HG03575 (cell line): ENCODE measurements around the gene WDR83.

Experiments used
- ATAC-seq: cut with Tn5 transposase; IDR thresholded peaks from one replicate; pipeline ENCODE4 v1.9.1; 2021; ENCODE audit not compliant: unreplicated experiment, insufficient number of reproducible peaks, low FRiP score; ENCODE audit errors: extremely low read depth

WDR83 gene

GRCh38 chr19:12649941-12650340, 16.7 kb upstream of the WDR83 start:
- no peak for ATAC-seq

- ATAC-seq: no peak
These were observed 14.4 kb upstream of the WDR83 start for GRCh38 chr19:12652219-12652618.

DNA sequence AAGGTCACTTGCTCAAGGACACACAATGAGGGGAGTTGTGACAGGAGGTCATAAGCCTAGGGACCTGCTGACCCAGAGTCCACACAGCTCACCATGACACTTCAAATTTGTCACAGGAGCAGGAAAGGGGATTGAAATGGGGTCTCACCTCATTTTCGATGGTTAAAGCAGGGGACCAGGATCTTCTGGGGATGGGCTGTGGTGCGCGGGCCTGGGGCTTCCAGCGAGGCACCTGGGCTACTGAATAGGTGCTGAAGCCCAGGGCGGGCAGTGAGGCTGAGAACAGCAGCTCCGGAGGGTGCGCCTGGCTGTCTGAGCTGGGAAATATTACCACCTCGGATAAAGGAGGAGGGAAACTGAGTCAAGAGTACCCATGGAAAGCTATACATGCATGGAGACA, 11.1 kb upstream of the WDR83 start:
- no peak for ATAC-seq

- no peak for ATAC-seq
These were observed 9.6 kb upstream of the WDR83 start for GRCh38 chr19:12656899-12657571.

GRCh38 chr19:12657966-12658365, 8.6 kb upstream of the WDR83 start:
- no peak for ATAC-seq

- ATAC-seq: no peak
These were observed 5.6 kb upstream of the WDR83 start for GRCh38 chr19:12660980-12661379.

GRCh38 chr19:12664406-12665280, 2.0 kb upstream of the WDR83 start:
- no peak for ATAC-seq

- ATAC-seq: no peak
These were observed 1.4 kb upstream of the WDR83 start for GRCh38 chr19:12665281-12665573.

GRCh38 chr19:12665671-12666264, 839 bp upstream of the WDR83 start:
- no peak for ATAC-seq

DNA sequence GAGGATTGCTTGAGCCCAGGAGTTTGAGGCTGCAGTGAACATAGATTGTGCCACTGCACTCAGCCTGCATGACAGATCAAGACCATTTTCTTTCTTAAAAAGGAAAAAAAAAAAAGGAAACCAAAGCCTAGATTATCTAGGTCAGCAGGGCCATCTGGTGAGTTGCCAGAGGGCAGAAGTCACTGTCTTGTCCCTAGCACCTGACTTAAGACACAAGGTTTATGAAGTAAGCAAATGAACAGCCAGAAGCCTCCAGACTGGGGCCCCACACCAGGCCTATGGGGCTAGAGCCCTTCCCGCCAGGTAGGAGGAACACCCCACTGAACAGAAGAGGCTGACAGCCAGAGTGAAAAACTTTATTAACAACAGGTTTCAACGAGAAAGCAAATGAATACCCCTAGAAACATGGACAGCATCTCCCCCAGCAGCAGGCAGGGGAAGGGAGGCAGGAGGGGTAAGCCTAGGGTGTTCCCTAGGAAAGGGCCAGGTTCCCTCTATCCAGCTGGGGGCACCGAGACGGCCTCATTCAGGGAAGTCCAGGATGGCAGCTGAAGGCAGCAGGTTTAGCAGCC, 1.2 kb downstream of the WDR83 start:
- no peak for ATAC-seq

DNA sequence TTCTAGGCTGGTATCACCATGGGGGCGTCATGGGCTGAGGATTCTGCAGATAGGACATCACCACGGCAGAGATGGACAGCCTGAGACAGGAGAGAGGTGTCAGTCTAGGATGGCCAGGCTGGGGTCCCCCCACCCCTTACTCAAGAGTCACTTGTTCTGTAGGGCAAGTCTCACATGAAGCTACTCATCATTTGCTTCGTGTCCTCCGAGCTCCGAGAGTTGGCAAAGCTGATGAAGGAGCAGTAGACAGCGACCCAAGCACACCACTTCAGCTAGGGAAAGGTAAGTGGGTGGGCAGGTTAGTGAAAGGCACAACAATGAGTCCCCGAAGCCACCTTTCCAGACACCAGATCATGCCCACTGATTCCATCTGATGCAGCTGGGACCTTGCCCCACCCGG, 1.7 kb downstream of the WDR83 start:
- no peak for ATAC-seq

- ATAC-seq: no peak
These were observed 2.3 kb downstream of the WDR83 start for GRCh38 chr19:12668932-12669269.

GRCh38 chr19:12669270-12670158, 2.9 kb downstream of the WDR83 start:
- no peak for ATAC-seq

DNA sequence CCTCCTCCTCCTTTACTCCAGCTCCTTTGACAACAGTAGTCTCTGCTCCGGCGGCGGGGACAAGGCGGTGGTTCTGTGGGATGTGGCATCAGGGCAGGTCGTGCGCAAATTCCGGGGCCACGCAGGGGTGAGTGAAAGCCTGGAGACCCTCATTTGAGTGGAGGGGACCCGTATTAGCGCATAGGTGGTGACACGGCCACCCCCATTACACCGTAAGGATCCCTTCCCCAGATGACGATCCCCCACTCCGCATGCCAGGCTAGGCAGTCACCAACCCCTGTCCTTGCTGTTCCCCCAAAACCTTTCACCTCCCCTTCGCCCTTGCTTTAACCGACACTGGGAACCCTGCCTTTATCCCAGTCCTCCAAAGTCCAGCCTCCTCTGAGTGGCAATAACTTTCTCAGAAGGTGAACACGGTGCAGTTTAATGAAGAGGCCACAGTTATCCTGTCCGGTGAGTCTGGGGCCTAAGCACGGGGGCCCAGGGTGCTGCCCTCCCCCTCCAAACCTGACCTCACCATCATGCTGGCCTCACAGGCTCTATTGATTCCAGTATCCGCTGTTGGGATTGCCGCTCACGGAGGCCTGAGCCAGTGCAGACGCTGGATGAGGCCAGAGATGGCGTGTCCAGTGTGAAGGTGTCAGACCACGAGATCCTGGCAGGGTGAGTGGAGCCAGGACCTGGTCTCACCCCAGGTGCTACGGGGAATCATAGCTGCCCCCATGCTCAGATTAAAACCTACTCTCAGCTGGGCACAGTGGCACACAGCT, 3.7 kb downstream of the WDR83 start:
- ATAC-seq: no peak

DNA sequence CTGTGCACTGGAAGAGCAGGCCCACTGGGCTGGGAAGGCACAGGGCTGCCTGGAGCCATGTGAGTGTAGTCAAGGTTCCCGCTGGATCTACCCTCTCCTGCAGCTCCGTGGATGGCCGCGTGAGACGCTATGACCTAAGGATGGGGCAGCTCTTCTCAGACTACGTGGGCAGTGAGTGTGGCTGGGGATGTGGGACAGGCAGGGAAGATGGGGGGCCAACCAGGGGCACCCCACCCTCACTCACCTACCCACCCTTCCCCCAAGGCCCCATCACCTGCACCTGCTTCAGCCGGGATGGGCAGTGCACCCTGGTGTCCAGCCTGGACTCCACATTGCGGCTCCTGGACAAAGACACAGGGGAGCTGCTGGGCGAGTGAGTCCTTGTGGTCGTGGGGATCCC, 6.1 kb downstream of the WDR83 start:
- no peak for ATAC-seq

DNA sequence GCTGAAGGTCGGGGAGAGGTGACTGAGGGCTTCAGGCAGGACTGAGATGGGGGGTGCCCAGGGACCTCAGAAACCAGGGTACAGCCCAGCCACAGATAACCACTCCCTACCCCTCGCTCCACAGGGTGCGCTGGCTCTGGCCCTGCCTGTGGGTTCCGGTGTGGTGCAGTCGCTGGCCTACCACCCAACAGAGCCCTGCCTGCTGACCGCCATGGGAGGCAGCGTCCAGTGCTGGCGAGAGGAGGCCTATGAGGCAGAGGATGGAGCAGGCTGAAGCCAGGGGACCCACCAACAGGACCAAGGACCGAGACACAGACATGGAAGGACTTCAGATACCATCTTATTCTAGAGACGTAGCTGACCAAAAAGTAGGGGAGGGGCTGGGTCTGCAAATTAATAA, 8.8 kb downstream of the WDR83 start:
- ATAC-seq: no peak

DNA sequence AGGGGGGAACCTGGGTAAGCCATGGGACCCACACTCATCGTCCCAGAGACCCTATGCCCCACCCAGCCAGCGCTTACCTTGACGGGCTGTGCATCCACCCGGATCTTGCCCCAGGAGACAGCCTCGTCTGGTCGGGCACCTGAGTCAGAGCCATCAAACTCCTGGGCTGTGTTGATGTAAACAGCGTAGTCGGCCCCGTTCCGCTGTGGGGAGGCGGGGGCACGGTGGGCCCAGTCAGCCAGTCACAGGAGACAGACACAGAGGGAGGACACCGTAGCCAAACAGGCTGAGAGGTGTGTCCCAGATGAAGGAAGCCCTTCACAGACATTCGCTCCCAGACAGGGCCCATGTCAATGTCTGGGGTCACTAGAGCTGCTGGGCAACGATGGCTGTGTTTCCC, 9.3 kb downstream of the WDR83 start:
- ATAC-seq: no peak

GRCh38 chr19:12676384-12676792, 9.8 kb downstream of the WDR83 start:
- no peak for ATAC-seq

DNA sequence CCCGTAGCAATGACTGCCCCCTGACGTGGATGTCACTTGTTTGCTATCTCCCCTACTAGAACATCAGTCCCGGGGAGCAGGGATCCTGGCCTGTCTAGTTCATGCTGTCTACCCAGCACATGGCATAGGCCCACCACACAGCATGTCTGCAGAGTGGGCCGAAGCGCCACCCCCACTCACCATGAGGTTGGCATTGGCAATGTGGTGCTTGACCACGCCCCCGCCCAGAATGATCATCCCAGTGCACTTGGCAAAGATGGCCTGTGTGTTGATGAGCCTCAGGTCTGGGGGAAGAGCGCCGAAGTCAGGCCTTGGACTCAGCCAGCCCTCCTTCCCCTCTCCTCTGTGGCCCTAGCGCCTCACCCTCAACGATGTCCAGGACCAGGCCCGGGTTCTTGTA, 10.3 kb downstream of the WDR83 start:
- no peak for ATAC-seq
